ENCODE results near the gene CLTB.

Gene CLTB

GRCh38 chr5:176359658-176360057, 56.7 kb downstream of the CLTB start:
- DNase-seq (ENCODE audit: extremely low read depth in 1 of 2, low read depth in 1 of 2) = no peak

GRCh38 chr5:176356179-176356566, 60.2 kb downstream of the CLTB start:
- no peak for DNase-seq (ENCODE audit: extremely low read depth in 1 of 2, low read depth in 1 of 2)

GRCh38 chr5:176355400-176356178, 60.8 kb downstream of the CLTB start:
- DNase-seq (ENCODE audit: extremely low read depth in 1 of 2, low read depth in 1 of 2) = no peak

DNA sequence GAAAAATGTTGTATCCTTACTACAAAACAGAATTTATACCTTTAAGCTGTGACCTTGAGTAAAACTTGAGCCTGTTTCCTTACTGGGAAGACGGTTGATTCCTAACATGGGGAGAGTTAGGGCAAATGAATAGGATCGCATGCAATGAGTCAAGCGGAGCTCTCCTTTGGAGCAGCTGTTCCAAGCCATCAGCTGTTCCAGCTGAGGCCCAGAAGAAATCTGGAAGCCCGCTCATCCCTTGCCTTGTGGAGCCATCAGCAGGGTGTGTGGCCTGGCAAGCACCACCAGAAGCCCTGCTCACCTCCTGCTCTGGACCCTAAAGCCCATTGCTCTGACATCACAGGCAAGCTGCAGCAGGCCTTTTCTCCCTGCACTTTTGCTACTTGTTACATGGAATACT, 62.8 kb downstream of the CLTB start:
- no peak for DNase-seq (ENCODE audit: extremely low read depth in 1 of 2, low read depth in 1 of 2)

GRCh38 chr5:176352116-176352878, 64.0 kb downstream of the CLTB start:
- DNase-seq (ENCODE audit: extremely low read depth in 1 of 2, low read depth in 1 of 2) = no peak

GRCh38 chr5:176350416-176350815, 65.9 kb downstream of the CLTB start:
- no peak for DNase-seq (ENCODE audit: extremely low read depth in 1 of 2, low read depth in 1 of 2)

GRCh38 chr5:176342766-176343458, 73.4 kb downstream of the CLTB start:
- no peak for DNase-seq (ENCODE audit: extremely low read depth in 1 of 2, low read depth in 1 of 2)
